Measurements from ENCODE around the gene CAMTA1. TPM values are rescaled to one million over a fixed set of nuclear protein-coding genes. Genes with fewer than 3 reads are reported as not detected.

The CAMTA1 gene
- total RNA-seq, 1 donor from 2014 or later: 62.9 TPM

DNA sequence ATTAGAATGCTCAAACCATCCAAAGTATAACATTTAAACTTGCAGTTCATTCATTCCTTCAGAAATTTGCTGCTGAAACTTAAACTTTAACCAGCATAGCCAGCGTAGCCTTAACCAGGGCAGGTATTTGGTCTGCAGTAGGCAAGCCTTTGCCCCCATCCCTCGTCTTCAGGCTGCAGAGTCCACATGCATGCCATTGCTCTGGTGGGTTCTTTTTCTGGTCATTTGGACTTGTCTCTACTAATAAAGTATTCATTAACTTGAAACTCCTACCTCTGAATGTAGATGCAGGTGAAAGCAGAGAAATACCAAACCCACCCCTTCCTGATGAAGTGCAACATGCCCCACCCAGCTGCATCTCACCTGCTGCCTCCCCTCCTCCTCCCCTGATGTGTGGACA is 100.2 kb downstream of the CAMTA1 start:
- DNase-seq (ENCODE audit: extremely low spot score in 2 of 2): no peak
- Histone ChIP-seq H3K9me3 (no peaks in the 10 kb centered on the region), H3K36me3 (peaks cover 0 to 4% of the 10 kb centered on the region in 2 donors), H3K4me3 (no peak overlapping the region), H3K27me3 (no peaks in the 10 kb centered on the region), H3K27ac (no peak overlapping the region), H3K4me1 (no peaks in the 10 kb centered on the region)
- intact Hi-C loops (cut with DNase I): no loop called here
- TF ChIP-seq POLR2A (IDR thresholded peaks at IDR 0.05) (no peak), POLR2AphosphoS5 (IDR thresholded peaks at IDR 0.05; ENCODE audit: insufficient read depth in 1 of 2, low read depth in 1 of 2) (no peak)
- TF ChIP-seq, protein P1, sequence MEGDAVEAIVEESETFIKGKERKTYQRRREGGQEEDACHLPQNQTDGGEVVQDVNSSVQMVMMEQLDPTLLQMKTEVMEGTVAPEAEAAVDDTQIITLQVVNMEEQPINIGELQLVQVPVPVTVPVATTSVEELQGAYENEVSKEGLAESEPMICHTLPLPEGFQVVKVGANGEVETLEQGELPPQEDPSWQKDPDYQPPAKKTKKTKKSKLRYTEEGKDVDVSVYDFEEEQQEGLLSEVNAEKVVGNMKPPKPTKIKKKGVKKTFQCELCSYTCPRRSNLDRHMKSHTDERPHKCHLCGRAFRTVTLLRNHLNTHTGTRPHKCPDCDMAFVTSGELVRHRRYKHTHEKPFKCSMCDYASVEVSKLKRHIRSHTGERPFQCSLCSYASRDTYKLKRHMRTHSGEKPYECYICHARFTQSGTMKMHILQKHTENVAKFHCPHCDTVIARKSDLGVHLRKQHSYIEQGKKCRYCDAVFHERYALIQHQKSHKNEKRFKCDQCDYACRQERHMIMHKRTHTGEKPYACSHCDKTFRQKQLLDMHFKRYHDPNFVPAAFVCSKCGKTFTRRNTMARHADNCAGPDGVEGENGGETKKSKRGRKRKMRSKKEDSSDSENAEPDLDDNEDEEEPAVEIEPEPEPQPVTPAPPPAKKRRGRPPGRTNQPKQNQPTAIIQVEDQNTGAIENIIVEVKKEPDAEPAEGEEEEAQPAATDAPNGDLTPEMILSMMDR (IDR thresholded peaks at IDR 0.05): no peak

DNA sequence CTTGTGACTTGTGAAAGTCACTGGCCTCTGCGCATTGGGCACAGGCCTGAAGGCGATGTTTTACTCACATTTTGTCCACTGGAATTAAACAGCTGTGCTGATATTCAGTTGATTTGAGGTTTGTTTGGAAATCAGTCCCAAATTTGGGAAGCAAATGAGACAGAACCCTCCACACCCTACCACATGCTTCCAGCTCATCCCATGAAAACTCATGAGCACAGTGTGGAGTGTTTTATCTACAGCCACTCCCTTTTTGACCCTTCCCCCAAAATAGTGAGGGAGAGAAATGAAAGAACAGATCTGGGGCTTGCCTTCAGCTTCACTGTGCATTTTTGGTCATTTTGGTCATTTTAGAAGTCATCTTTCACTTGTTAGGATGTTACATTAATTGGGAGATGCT is 101.3 kb downstream of the CAMTA1 start:
- Histone ChIP-seq H3K4me1 (no peaks in the 10 kb centered on the region), H3K27ac (no peak overlapping the region), H3K4me3 (no peak overlapping the region), H3K36me3 (peaks cover 0 to 4% of the 10 kb centered on the region in 2 donors), H3K27me3 (no peaks in the 10 kb centered on the region), H3K9me3 (no peaks in the 10 kb centered on the region)
- DNase-seq (ENCODE audit: extremely low spot score in 2 of 2): no peak
- intact Hi-C loops (cut with DNase I): no loop called here
- no peak for TF ChIP-seq POLR2AphosphoS5 (IDR thresholded peaks at IDR 0.05; ENCODE audit: insufficient read depth in 1 of 2, low read depth in 1 of 2)
- TF ChIP-seq, protein P1 (IDR thresholded peaks at IDR 0.05): no peak
- no peak for TF ChIP-seq POLR2A (IDR thresholded peaks at IDR 0.05)

DNA sequence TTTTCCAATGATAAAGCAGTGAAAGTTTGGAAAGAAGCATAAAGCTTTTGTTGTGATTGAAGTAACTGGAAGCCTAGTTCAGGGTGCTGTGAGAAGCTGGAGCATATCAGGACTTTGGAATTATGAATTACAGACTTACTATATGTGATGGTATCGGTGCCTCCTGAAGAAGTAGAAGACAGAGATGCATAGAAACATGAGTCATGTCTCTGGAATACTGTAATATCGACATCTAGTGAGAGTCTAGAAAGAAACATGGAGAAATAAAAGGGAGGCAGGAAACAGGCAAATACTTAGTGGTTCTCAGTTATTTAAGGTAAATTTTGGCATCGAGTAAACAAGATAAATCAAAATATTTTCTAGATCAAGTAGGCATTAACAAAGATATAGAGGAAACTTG is 103.0 kb downstream of the CAMTA1 start:
- H3K4me3 ChIP-seq: no peak overlapping the region
- H3K4me1 ChIP-seq: no peaks in the 10 kb centered on the region
- TF ChIP-seq, protein P1 (IDR thresholded peaks at IDR 0.05): no peak
- TF ChIP-seq POLR2A (IDR thresholded peaks at IDR 0.05) (no peak), POLR2AphosphoS5 (IDR thresholded peaks at IDR 0.05; ENCODE audit: insufficient read depth in 1 of 2, low read depth in 1 of 2) (no peak)
- H3K27ac ChIP-seq: no peak overlapping the region
- H3K9me3 ChIP-seq: no peaks in the 10 kb centered on the region
- H3K36me3 ChIP-seq: peaks cover 0 to 4% of the 10 kb centered on the region in 2 donors
- H3K27me3 ChIP-seq: no peaks in the 10 kb centered on the region
- intact Hi-C loops (cut with DNase I): no loop called here
- no peak for DNase-seq (ENCODE audit: extremely low spot score in 2 of 2)

DNA sequence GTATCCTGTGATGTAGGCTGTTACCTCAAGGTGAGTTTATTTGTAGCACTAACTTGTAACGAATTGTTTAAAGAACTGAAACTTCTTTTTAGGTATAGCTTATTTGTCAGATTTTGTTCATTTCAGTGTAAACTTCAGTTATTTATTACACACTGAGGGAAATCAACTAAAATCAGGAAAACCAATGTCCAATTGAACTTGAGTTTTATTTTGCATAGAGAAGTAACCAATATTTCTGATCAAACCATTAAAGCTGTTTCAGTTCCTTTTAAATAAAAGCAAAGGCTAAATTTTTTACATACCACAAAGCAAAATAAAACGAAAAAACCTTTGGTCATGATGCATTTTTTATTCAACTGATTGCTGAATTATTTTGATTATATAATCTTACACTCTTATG is 103.6 kb downstream of the CAMTA1 start:
- H3K27ac ChIP-seq: no peak overlapping the region
- no peaks in the 10 kb centered on the region for H3K9me3 ChIP-seq
- no peak overlapping the region for H3K4me3 ChIP-seq
- TF ChIP-seq POLR2AphosphoS5 (IDR thresholded peaks at IDR 0.05; ENCODE audit: insufficient read depth in 1 of 2, low read depth in 1 of 2) (no peak), POLR2A (IDR thresholded peaks at IDR 0.05) (no peak)
- TF ChIP-seq, protein P1 (IDR thresholded peaks at IDR 0.05): no peak
- H3K27me3 ChIP-seq: no peaks in the 10 kb centered on the region
- no peak for DNase-seq (ENCODE audit: extremely low spot score in 2 of 2)
- no peaks in the 10 kb centered on the region for H3K4me1 ChIP-seq
- intact Hi-C loops (cut with DNase I): no loop called here
- H3K36me3 ChIP-seq: peaks cover 0 to 4% of the 10 kb centered on the region in 2 donors

DNA sequence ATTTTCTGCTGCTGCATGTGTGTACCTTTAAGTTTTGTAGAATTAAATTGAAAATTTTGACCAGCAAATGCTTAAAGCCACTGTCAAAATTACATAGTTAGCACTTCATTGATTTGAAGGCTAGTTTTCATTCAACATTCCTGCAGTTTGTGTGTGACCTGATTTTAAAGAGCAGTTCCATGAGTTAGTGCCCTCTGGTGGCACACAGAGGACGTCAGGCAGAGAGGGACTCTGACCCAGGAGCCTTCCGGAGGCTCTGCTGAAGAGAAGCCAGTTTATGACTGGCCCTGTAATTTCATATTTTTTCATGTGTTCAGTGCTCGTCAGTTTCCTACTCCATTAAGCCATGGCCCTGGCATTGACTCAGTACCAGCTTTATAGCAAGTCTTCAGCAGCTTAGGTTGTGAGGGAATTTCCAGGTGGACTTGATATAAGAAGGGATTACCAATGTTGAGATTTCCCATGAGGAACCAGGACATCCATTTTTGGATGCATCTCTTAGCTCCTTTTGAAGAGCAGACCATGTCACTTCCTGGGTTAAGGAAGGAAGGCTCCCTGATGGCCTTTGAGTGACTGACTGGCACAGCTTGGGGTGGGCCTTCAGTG is 104.7 kb downstream of the CAMTA1 start:
- intact Hi-C loops (cut with DNase I): no loop called here
- DNase-seq (ENCODE audit: extremely low spot score in 2 of 2): no peak

More for the DNA sequence above, 104.7 kb downstream of the CAMTA1 start:
- Histone ChIP-seq H3K9me3 (no peaks in the 10 kb centered on the region), H3K4me1 (no peaks in the 10 kb centered on the region), H3K27me3 (no peaks in the 10 kb centered on the region), H3K27ac (no peak overlapping the region), H3K36me3 (peaks cover 0 to 4% of the 10 kb centered on the region in 2 donors), H3K4me3 (no peak overlapping the region)
- no peak for TF ChIP-seq POLR2A (IDR thresholded peaks at IDR 0.05)
- TF ChIP-seq, protein P1 (IDR thresholded peaks at IDR 0.05): peak; percentile 13 to 55 (median 53)
